ENCODE data around the gene RAVER1.
"Not testable (repeated sequence)": the region's sequence is repeated elsewhere in the genome, so short reads cannot be mapped to it uniquely, and the experiment has no call there.

- not testable (repeated sequence) for TF ChIP-seq POLR2A, CTCF (IDR thresholded peaks at IDR 0.05)
Measured at GRCh38 chr19:10377140-10377640, 43.9 kb upstream of the RAVER1 start.

Data from thyroid gland (tissue), 4 donors.